ENCODE data around the gene DVL1. TPM values are rescaled to one million over a fixed set of nuclear protein-coding genes. Genes with fewer than 3 reads are reported as not detected.

The DVL1 gene
- total and polyA plus RNA-seq, 9 of the 15 experiments (the other 6 are each of a cell fraction or from before 2014, with no cell fraction given): 0.62 to 135 (median 24.3) TPM

DNA sequence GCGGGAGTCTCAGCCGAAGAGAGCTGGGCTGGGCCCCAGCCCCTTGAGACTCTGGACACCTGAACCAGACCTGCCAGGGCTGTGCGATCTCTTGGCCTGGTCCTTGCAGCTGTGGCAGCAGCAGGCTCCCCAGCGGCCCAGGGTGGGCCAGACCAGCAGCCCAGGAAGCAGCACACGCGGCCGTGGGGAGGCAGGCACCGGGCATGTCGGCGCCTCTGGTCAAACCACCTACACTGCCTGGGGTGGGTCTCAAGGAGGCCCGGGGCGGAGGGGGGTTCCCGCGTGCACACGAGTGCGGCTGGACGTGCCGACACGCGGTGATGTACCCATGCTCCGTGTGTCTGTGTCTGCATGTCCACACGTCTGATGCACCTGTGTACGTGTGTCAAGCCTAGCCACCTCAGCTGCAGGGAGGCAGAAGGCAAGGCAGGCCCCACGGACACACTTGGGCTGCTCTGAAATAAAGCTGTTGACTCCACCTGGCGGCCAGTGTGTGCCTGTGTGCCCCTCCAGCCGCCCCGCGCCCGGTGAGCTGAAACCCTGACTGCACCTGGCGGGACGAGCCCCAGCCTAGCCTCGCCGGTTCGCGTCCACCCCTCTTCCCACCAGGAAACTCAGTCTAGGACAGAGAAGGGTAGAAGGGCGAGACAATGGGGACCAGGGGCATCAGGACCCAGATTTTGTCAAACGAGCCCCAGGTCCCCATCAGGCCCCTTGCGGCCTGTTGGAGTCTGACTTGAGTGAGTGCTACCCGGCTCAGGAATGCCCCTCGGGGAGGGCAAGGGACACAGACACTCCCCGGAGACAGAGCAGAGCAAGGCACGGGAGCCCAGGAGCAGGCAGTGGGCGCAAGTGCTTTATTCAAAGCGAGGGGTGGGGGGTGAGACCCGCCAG is 57.4 kb downstream of the DVL1 start (continued):
- TF ChIP-seq, protein P1, sequence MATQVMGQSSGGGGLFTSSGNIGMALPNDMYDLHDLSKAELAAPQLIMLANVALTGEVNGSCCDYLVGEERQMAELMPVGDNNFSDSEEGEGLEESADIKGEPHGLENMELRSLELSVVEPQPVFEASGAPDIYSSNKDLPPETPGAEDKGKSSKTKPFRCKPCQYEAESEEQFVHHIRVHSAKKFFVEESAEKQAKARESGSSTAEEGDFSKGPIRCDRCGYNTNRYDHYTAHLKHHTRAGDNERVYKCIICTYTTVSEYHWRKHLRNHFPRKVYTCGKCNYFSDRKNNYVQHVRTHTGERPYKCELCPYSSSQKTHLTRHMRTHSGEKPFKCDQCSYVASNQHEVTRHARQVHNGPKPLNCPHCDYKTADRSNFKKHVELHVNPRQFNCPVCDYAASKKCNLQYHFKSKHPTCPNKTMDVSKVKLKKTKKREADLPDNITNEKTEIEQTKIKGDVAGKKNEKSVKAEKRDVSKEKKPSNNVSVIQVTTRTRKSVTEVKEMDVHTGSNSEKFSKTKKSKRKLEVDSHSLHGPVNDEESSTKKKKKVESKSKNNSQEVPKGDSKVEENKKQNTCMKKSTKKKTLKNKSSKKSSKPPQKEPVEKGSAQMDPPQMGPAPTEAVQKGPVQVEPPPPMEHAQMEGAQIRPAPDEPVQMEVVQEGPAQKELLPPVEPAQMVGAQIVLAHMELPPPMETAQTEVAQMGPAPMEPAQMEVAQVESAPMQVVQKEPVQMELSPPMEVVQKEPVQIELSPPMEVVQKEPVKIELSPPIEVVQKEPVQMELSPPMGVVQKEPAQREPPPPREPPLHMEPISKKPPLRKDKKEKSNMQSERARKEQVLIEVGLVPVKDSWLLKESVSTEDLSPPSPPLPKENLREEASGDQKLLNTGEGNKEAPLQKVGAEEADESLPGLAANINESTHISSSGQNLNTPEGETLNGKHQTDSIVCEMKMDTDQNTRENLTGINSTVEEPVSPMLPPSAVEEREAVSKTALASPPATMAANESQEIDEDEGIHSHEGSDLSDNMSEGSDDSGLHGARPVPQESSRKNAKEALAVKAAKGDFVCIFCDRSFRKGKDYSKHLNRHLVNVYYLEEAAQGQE (IDR thresholded peaks at IDR 0.05; ENCODE audit: borderline replicate concordance): peak; percentile 76
- TF ChIP-seq, protein P1 (CRISPR knock-in tag; IDR thresholded peaks at IDR 0.05; ENCODE audit: low read depth): no peak
- TF ChIP-seq HMGN3 (IDR thresholded peaks at IDR 0.05; ENCODE audit: borderline replicate concordance, extremely low read depth, insufficient read length, low read depth, low read length) (peak; percentile 48), RBM14 (IDR thresholded peaks at IDR 0.05; ENCODE audit: borderline replicate concordance, insufficient read depth, low read depth, low read length) (0 out of 2 replicates have a peak, but pooled peaks have one; percentile 7), ZNF197 (CRISPR knock-in tag; IDR thresholded peaks at IDR 0.05; ENCODE audit: low read depth) (no peak), IRF2 (CRISPR knock-in tag; IDR thresholded peaks at IDR 0.05) (no peak), XRCC3 (IDR thresholded peaks at IDR 0.05) (no peak), ZNF143 (CRISPR knock-in tag; IDR thresholded peaks at IDR 0.05) (no peak), ZNF830 (CRISPR knock-in tag; IDR thresholded peaks at IDR 0.05) (no peak), NCOA6 (IDR thresholded peaks at IDR 0.05) (no peak)
- TF ChIP-seq, protein P2, sequence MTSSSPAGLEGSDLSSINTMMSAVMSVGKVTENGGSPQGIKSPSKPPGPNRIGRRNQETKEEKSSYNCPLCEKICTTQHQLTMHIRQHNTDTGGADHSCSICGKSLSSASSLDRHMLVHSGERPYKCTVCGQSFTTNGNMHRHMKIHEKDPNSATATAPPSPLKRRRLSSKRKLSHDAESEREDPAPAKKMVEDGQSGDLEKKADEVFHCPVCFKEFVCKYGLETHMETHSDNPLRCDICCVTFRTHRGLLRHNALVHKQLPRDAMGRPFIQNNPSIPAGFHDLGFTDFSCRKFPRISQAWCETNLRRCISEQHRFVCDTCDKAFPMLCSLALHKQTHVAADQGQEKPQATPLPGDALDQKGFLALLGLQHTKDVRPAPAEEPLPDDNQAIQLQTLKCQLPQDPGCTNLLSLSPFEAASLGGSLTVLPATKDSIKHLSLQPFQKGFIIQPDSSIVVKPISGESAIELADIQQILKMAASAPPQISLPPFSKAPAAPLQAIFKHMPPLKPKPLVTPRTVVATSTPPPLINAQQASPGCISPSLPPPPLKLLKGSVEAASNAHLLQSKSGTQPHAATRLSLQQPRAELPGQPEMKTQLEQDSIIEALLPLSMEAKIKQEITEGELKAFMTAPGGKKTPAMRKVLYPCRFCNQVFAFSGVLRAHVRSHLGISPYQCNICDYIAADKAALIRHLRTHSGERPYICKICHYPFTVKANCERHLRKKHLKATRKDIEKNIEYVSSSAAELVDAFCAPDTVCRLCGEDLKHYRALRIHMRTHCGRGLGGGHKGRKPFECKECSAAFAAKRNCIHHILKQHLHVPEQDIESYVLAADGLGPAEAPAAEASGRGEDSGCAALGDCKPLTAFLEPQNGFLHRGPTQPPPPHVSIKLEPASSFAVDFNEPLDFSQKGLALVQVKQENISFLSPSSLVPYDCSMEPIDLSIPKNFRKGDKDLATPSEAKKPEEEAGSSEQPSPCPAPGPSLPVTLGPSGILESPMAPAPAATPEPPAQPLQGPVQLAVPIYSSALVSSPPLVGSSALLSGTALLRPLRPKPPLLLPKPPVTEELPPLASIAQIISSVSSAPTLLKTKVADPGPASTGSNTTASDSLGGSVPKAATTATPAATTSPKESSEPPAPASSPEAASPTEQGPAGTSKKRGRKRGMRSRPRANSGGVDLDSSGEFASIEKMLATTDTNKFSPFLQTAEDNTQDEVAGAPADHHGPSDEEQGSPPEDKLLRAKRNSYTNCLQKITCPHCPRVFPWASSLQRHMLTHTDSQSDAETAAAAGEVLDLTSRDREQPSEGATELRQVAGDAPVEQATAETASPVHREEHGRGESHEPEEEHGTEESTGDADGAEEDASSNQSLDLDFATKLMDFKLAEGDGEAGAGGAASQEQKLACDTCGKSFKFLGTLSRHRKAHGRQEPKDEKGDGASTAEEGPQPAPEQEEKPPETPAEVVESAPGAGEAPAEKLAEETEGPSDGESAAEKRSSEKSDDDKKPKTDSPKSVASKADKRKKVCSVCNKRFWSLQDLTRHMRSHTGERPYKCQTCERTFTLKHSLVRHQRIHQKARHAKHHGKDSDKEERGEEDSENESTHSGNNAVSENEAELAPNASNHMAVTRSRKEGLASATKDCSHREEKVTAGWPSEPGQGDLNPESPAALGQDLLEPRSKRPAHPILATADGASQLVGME (CRISPR knock-in tag; IDR thresholded peaks at IDR 0.05): no peak
- TF ChIP-seq, protein P3, sequence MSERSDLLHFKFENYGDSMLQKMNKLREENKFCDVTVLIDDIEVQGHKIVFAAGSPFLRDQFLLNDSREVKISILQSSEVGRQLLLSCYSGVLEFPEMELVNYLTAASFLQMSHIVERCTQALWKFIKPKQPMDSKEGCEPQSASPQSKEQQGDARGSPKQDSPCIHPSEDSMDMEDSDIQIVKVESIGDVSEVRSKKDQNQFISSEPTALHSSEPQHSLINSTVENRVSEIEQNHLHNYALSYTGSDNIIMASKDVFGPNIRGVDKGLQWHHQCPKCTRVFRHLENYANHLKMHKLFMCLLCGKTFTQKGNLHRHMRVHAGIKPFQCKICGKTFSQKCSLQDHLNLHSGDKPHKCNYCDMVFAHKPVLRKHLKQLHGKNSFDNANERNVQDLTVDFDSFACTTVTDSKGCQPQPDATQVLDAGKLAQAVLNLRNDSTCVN (CRISPR knock-in tag; IDR thresholded peaks at IDR 0.05): no peak
